NCI-H187 (cell line): Measurements from ENCODE around the gene ZBED4.

Experiments
- DNase-seq, 2 experiments: peaks; one replicate each; lab custom pipeline; 2025; lab: John Stamatoyannopoulos, UW

ZBED4 gene

DNA sequence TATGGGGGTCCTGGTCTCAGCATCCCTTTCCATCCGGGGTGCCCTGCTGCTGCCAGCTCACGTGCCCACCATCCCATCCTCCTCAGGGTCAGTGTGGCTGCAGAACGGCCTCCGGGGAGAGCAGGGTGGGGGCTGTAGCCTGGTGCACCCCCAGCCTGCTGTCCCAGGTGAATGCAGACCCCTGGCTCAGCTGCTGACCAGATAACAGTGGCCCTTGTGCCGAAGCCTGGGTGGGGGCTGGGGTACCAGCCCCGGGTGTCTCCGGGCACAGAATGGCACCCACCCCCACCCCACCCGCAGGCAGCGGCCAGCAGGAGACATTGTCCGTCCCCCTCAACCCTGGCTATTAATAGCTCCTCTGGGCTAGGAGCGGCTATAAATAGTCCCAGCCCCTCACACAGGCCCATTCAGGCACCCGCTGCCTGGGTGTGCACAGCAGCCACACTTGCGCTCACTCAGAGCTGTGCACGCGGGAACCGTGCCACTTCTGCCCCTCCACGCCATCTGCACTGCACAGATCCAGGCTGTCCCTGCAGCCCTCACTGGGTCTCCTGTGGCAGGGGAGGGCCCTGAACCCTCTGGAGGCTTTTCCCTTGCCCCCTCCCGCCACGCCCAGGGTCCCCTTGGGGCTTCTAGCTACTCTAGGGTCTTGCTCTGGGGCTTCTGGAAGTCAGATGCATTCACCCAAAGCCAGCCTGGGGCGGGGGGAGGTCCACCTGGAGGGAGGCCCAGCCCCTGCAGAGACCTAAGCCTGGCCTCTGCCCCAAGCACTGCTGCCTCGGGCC, 83.5 kb downstream of the ZBED4 start:
- DNase-seq, result no peak

DNA sequence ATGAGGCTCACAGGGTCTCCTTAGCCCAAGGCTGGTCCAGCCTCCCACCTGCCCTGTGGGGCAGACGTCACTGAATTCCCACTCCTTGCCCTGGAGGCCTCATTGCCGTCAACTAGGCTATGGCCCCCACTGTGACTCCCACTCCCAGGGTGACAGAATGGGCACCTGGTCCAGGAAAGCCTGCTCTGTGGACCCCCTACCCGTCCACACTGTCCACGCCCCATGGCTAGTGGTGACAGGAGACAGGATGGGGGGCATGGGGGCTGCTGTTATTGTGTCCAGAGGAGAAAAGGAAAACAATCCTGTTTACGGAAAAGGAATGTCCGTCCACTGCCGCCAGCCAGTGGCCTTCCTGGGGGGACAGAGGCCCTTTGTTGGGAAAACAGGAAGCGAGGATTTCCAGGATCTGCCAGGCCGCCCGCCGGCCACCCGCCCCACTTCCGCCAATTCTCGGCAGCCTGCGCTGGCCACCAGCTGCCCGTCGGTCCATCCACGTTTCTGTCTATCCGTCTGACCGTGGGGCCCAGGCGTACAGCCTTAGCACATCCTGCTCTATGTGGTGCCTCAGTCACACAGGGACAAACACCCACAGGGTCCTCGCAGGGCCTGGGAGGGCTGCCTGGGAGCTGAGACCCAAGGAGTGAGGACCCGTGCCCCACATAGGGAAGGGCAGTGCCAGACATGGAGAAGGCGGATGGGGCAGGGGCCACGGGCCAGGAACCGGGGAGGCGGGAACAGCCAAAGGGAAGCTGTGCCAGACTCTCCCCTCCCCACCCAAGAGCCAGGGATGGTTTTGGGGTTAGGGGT, 84.3 kb downstream of the ZBED4 start:
- DNase-seq, result no peak

DNA sequence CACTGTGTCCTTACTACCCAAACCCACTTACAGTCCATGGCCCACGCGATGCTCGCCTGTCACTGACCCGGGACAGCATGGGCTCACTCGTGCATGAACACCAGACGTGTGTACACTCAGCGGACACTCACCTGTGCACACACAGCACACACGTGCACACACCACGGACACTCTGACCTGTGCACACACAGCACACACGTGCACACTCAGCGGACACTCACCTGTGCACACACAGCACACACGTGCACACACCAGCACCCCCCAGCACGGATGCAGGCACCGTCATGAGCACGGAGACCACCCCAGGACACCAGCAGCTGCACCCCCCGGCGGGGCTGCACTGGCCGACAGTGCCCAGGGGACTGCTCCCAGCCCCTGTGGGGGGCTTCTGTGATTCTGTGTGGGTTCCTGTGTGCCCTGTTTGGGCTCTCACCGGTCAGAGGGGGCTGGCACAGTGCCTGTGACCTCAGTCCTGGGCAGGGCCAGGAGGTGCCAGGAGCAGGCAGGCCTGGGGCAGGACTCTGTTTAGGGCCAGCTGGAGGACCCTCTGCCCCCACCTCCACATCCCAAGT, 85.0 kb downstream of the ZBED4 start:
- DNase-seq, result no peak
